ENCODE results near the gene BICDL1.

The BICDL1 gene

GRCh38 chr12:120055231-120056000, 66.4 kb downstream of the BICDL1 start:
- DNase-seq (no peak), ATAC-seq (no peak)

- ATAC-seq = no peak
- no peak for DNase-seq
These were observed 67.7 kb downstream of the BICDL1 start for GRCh38 chr12:120056739-120057138.

DNA sequence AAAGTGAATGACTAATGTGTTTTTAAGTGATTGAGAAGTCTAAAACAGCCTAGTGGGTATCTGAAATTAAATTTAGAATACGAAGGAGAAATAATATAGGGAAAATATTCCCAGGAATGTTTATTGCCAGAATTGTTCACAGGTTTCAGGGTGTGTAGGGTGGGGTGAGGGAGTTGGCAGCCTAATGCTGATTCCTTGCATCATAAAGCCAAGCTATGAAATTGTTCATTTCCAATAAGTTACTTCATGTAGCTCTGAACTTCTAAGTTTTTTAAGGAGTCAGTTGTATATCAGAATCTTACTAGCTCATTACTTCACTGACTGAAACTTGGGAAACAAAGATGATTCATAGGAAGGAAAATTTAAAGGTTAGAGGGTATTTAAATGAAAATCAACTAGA, 71.2 kb downstream of the BICDL1 start:
- DNase-seq = no peak

GRCh38 chr12:120060717-120061116, 71.7 kb downstream of the BICDL1 start:
- ATAC-seq (no peak), DNase-seq (no peak)

More for the DNA sequence above, 71.2 kb downstream of the BICDL1 start:
- ATAC-seq = no peak

GRCh38 chr12:120061575-120062214, 72.7 kb downstream of the BICDL1 start:
- no peak for ATAC-seq
- DNase-seq = no peak

DNA sequence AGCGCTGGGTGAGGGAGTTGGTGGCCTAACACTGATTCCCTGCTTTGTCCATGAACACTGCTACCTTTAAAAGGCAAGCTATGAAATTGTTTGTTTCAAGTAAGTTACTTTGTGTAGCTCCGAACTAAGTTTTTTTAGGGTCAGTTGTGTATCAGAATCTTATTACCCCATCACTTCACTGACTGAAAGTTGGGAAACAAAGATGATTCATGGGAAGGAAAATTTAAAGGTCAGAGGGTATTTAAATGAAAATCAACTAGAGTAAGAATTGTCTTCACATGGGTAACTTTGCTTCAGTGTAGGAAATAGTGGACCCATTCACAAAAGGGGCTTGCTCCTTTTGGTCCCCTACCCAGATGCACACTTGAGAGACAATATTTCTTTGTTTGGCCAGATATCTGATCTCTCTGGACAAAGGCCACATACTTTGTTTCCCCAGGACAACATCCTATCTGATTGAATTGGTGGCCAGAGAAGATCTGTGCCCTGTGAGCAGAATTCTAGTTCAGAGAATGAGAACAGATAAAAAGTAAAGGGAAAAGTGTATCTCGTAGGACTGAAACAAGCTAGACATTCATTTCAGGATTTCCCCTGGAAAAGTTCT, 74.0 kb downstream of the BICDL1 start:
- no peak for ATAC-seq
- DNase-seq = no peak

DNA sequence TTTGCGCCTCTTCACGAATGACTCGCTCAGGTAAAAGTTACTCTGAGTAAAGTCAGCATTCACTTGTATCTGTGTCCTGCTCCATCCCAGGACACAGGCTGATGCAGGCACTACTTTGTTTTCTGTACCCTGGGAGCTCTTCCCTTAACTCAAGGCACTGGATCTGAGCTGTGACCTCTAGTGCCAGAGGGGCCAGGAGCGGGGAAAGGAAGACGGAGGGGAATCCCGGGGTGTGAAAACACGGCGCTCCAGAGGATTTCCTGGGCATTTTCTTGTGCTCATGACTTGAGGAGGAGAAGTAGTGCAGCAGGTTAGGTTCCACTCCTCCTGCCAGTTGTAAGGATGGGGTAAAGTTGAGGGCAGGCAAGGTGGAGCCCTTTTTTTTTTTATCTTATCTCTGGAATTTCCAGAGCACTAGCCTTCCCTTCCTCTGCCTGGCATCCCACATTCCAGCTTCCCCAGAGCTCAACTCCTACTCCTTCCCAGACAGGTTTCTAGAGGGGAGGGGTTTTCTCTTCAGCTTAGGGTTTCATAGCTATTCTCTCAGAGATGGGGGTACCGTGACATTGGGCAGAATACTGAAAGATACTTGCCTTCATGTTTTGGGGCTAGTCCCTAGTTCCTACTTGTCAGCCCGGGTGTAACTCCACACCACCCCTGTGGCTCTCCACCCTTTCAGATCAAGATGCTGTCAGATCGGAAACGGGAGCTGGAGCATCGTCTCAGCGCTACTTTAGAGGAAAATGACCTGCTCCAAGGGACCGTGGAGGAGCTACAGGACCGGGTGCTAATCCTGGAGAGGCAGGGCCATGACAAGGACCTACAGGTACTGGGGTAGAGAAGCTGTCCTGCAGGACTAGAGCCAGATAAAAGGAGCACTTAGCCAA, 75.3 kb downstream of the BICDL1 start:
- no peak for DNase-seq
- no peak for ATAC-seq

DNA sequence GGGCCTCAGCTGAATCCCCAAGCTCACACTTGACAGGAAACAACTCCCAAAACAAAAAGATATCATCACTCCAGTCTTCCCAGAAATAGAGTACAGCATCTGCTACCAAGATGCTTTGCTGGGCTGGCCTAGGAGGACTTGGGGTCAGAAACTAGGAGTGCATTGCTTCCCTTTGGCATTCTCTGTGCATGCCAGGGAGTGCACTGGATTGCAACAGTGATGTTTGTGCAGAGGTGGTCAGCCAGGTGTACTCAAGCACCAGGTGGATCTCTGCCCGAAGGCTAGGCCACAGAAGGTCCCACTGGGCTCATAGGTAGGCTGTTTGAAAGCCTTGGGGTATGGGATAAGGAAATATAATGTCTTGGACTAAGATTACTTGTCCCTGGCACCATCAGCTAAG, 76.4 kb downstream of the BICDL1 start:
- DNase-seq = no peak
- no peak for ATAC-seq

- ATAC-seq = no peak
- DNase-seq = no peak
These were observed 77.3 kb downstream of the BICDL1 start for GRCh38 chr12:120066341-120066740.

GRCh38 chr12:120067084-120067869, 78.2 kb downstream of the BICDL1 start:
- no peak for DNase-seq
- ATAC-seq = no peak

- DNase-seq (no peak), ATAC-seq (no peak)
These were observed 78.9 kb downstream of the BICDL1 start for GRCh38 chr12:120067901-120068300.

GRCh38 chr12:120069278-120069677, 80.2 kb downstream of the BICDL1 start:
- no peak for ATAC-seq
- DNase-seq = no peak

GRCh38 chr12:120071493-120072020, 82.5 kb downstream of the BICDL1 start:
- no peak for DNase-seq

DNA sequence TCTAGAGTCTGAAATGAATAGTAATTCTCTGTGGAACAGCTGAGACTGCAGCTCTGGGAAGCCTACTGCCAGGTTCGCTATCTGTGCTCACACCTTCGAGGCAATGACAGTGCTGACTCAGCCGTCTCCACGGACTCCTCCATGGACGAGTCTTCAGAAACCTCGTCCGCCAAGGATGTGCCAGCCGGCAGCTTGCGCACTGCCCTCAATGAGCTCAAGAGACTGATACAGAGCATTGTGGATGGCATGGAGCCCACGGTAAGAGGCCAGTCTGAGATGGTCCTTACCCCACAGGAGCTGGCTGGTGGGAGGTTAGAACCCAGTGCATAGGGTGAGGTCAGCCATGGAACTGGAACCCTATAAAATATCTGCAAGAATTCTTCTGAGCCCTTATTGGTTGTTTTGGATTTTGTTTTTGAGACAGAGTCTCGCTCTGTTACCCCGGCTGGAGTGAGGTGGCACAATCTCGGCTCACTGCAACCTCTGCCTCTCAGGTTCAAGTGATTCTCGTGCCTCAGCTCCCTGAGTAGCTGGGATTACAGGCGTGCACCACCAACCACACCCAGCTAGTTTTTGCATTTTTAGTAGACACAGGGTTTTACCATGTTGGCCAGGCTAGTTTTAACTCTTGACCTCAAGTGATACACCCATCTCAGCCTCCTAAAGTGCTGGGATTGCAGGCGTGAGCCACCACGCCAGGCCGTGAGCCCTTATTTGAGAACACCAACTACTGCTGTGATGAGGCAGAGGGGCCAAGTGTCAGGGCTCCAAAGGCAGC, 83.6 kb downstream of the BICDL1 start:
- DNase-seq (no peak), ATAC-seq (no peak)

More at GRCh38 chr12:120071493-120072020, 82.5 kb downstream of the BICDL1 start:
- no peak for ATAC-seq

DNA sequence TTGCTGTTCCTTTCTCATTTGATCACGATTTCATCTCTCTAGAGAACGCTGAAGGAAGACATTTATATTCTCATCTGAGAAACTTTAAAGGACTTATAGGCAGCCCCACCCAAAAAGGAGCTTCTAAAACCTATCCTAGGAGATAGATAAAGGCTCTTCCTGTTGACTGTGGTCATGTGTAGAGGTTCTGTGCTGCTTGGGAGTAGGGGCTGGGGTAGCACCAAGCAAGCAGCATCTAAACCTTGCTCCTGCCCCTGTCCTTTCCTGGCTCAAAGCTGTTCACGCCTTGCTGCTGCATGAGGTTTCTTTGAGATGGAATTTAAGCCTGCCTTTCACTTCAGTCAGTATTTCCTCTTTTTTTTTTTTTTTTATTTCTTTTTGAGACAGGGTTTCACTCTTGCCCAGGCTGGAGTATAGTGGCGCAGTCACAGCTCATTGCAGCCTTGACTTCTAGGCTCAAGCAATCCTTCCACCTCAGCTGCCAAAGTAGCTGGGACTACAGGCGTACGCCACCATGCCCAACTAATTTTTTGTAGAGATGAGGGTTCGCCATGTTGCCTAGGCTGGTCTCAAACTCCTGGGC, 86.1 kb downstream of the BICDL1 start:
- no peak for DNase-seq
- no peak for ATAC-seq

DNA sequence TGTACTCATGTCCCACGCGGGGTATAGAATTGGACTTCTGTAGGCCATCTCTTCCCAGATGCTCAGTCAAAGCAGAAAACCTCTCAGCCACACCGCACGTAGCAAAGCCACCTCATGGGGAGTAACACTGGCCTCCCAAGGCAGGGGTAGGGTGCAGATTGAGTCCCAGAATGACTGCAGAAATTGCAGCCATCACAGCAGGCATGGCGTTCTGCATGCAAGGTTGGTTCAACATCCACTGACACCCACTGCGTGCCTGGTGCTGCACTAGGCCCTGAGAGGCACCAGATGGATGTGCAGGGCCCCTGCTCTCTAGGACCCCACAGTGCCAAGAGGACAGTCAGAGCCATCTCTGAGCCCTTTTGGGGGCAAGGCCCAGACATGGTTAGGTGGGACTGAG, 87.6 kb downstream of the BICDL1 start:
- DNase-seq (no peak), ATAC-seq (no peak)

DNA sequence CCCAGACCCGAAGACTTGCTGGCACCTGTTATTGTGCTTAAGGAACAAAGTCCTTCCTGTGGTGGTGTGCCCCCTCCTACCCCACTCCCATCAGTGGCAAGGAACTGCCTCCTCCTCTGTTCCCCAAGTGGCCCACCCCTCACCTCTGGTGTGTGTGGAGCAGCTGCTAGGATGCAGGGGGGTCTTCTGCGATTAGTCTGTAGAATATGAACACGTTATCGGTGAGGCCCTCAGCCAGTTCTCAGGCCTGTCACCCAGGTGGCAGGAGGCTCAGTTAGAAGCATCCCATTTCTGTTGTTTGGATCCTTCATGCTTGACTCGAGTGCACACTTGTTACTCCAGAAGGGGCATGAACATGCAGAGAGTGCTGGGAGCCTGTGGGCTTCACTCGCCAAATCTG, 88.2 kb downstream of the BICDL1 start:
- DNase-seq (no peak), ATAC-seq (no peak)

DNA sequence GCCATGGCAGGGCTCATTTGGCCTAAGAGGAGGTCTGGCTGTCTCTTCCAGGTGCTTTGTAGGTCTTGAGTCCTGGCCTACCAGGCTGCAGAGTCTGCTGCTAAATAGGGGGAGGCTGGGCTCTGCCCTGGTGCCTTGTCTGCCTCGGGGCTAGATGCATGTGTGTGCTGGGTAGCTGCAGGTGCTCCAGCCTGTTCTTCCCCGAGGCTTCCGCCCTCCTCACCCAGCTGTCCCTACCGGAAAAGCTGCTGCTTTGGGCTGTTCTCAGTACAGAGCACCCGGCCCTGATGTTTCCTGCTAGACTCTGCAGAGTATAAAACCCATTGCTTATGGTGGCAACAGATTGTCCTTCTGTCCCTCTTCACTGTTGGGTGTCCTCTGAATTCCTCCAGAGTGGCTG, 89.8 kb downstream of the BICDL1 start:
- no peak for DNase-seq
- ATAC-seq = no peak

- DNase-seq (no peak), ATAC-seq (no peak)
These were observed 90.7 kb downstream of the BICDL1 start for GRCh38 chr12:120079411-120080400.
